ENCODE results near the gene VDAC2.
"Not testable (repeated sequence)": the region's sequence is repeated elsewhere in the genome, so short reads cannot be mapped to it uniquely, and the experiment has no call there.

The VDAC2 gene, protein sequence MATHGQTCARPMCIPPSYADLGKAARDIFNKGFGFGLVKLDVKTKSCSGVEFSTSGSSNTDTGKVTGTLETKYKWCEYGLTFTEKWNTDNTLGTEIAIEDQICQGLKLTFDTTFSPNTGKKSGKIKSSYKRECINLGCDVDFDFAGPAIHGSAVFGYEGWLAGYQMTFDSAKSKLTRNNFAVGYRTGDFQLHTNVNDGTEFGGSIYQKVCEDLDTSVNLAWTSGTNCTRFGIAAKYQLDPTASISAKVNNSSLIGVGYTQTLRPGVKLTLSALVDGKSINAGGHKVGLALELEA

DNA sequence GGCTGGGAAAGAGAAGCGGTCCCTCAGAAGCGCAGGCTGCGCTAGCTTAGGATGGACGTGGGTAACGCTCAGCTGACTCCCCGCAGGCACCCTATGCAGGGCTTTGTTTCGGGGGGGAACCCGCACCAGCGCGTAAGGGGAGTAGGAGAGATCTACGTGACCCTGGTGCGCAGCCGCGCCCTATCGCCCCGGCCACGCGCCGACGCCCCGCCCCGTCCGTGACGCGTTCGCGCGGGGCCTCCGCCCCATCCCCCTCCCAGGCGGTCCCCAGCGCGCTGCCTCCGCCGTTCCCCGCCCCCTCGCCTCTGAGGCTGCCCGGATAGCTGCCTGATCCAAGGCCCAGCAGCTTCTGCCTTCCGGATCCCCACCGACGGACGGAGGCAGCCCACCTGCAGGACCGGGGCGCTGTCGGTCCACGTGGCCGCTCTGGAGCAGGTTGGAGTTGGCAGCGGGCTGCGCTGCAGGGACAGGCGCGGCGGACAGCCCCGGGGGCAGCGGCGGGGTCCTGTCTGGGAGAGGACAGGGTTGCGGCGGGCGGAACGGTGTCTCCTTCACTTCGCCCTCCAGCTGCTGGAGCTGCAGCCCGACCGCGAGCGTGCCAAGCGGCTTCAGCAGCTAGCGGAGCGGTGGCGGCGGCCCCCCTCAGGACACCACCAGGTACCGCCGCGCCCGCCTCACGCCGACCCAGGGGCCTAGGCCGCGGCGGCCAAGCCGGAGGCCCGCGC lies at the start of gene VDAC2:
Gene VDAC2 (plus strand): TSS at position 515 of the 725 bp plus-strand sequence. CDS start 363 bp downstream, outside the sequence.
- peak; percentile 72 to 84 for DNase-seq

DNA sequence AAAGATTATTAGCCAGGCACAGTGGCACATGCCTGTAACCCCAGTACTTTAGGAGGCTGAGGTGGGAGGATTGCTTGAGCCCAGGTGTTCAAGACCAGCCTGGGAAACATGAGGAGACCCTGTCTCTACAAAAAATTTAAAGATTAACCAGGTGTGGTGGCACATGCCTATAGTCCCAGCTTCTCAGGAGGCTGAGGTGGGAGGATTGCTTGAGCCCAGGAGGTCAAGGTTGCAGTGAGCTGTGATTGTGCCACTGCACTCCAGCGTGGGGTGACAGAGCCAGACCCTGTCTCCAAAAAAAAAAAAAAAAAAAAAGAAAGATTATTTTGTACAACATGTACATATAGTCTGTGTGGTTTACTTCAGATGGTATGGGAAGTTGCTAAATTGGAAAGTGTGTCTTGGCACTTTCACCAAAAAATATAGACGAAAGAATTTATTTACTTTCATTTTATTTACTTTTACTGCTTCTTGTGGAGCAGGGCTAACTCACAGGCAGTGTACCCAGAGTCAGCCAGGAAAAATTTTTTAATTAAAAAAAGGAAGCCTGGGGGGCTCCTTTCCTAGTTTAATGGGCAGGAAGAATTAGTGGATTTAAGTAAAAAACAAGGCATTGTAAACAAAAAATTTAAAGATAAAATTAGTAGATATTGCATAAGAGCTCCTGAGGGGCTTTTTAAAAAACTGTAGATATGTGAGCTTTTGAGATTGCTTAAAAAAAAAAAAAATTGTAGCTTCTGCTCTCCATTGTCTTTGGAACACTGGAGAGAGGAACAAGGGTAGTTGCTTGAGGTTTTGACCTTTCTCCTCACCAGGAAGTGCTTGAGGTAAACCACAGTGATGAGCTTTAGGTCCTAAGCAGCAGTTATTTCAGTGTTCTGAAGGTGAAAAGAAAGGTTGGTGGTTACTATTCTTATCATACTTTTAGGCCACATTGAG lies 44.6 kb upstream of the VDAC2 start:
- no peak for DNase-seq

DNA sequence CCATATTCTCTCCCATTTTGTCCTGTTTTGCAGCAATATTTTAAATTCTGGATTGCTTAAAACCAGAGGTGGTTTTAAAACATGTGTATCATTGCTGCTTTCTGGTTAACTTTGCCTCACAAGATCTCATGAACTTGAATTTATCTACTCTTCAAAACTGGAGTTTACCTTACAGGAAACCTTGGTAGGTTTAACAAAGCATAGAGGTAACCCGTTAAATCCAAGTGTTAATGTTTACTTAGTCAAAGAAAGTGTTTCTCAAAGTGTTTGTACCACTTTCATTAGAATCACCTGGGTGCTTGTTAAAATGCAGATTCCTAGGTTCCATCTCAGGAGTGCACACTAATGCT lies 44.0 kb upstream of the VDAC2 start:
- DNase-seq = no peak

DNA sequence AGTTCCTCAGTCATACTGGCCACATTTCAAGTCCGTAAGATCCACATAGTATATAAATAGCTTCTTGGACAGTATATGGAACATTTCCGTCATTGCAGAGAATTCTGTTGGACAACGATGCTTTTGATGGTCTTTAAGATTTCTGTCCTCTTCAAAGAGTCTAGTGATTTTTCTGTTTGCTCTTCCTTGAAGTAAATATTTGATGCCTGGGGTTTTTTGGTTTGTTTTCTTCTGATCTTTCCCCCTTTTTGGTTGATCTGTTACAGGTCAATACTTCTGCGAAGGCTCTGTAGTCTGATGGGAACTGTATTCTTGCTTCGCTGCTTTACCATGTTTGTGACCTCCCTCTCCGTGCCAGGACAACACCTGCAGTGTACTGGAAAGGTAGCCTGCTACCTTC lies 42.3 kb upstream of the VDAC2 start:
- no peak for DNase-seq

DNA sequence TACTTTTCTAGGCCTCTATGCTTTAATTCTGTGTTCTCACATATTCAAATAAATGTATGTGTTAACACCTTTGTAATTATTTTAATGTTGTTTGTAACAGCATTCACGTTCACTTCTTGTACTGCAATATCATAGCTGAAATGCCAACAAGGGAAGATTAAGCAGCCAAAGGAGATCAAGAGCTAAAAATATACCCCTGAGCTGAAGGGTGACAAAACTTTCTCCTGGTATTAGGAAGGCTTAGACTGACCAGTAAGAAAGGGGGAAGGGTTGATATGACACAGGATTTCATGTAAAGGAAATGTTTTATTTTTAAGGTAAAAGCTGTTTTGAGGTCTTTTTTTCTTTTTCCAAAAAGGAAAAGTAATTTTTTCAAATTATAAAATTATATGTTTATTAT lies 40.4 kb upstream of the VDAC2 start:
- no peak for DNase-seq

DNA sequence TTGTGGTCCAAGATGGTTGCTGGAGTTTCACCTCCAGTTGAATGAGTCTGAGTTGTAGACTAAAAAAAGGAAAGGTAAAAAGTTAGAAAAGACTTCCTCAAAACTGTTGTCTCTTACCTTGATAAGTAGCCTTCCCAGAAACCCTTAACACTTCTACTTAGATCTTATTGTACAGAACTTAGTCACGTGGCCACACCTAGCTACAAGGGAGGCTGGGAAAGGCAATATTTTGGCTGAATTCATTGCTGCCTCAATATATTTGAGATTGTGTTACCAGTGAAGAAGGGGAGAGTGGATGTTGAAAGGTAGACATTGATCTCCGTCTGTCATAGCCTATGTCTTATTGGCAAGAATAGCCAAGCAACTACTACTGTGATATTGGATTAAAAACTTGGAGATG lies 35.5 kb upstream of the VDAC2 start:
- DNase-seq = no peak

DNA sequence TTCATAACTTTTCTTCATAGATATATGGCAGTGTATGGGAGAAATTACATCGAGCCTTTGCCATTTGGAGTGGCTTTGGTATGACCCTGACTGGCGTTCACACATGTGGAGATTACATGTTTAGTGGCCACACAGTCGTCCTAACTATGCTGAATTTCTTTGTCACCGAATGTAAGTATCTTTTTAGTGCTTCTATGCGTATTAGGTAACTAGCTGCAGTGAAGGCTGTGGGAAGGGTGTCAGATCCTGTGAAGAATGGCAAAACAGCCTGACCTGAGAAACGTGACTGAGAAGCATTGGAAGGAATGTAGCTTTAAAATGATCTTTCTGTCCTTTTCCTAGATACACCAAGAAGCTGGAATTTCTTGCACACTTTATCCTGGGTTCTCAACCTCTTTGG lies 34.5 kb upstream of the VDAC2 start:
- no peak for DNase-seq

DNA sequence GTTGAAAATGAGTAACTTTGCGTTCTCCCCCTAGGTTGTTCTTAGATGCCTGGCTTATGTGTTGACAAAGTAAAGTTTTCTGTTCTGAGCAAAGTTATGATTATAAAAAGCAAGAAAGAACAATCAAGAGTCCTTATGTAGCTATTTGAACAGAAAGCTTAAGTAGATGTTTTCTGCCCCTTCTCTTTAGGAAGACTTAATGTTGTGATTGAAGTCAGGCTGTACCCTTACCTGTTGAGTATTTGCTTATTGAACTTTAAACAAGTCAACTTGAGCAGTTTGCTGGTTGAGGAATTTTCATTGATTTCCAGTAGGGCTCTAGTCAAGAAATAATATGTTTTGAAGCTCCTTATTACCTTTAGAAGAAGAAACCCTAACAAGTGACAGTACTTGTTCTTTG lies 33.9 kb upstream of the VDAC2 start:
- no peak for DNase-seq

DNA sequence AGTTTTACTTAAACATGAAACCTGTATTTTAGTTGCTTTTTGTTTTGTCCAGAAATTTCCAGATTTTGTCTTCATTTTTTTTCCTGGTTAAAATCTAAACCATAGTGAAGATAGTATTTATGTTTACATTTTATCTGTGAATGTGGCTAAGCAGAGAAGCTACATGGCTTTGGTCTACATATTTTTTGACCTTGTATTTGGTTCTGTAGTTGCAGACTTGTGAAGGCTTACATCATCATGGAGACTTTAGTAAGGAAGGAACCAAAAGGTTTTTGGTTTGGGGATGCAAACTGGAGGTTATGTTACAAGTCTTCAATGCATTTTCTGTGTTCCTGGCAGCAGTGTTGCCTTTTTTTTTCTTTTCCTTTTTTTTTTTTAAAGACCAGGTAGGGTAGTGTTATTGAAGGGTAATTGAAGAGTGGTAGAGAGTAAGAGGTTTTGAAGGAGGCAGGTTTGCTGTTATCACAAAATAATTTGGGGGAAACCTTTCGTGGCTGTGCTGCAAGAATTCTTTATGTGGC lies 30.9 kb upstream of the VDAC2 start:
- no peak for DNase-seq

DNA sequence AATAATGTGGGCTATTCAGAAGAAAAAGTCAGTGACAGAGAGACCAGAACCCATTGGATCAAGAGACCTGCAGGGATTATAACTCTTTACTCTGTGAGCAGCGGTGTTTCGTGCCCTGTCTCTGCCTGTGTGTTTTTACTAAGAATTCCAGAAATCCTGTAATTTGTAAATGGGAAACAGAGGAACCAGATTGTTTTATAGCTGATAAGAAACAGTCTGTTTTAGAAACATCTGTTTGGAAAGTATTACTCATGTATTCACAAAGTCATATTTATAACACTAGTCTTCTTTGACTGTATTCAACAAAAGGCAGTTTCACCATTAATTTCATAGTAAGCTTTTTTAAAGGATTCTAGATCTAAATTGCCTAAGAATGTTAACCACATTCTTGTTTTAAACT lies 30.0 kb upstream of the VDAC2 start:
- DNase-seq = no peak

DNA sequence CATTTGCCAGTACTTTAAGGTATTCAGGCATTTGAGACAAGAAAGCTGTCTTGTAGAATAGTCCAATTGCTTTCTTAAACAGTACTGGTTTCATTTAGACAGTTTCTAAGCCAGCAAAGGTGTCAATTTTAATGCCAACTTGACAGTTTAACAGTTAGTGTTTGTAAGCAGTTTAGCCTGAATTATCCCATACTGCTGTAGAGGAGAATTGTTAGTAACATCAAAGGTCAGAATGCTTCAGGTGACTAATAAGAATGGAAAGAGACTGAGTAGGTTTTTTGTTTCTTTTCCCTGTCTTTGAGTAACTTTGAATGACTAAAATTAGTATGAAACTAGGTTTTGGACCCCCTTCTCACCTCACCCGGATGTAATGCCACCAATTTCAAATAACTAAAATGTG lies 29.5 kb upstream of the VDAC2 start:
- DNase-seq = no peak

DNA sequence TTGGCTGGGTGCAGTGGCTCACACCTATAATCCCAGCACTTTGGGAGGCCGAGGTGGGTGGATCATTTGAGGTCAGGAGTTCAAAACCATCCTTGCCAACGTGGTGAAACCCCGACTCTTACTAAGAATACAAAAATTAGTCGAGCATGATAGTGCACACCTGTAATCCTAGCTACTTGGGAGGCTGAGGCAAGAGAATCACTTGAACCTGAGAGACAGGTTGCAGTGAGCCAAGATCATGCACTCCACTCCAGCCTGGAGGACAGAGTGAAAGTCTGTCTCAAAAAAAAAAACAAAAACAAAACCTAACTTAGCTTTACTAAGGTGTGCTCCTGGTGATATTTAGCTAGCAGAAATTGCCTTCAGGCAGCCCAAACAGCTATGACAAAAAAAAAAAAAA lies 24.3 kb upstream of the VDAC2 start:
- DNase-seq = no peak

DNA sequence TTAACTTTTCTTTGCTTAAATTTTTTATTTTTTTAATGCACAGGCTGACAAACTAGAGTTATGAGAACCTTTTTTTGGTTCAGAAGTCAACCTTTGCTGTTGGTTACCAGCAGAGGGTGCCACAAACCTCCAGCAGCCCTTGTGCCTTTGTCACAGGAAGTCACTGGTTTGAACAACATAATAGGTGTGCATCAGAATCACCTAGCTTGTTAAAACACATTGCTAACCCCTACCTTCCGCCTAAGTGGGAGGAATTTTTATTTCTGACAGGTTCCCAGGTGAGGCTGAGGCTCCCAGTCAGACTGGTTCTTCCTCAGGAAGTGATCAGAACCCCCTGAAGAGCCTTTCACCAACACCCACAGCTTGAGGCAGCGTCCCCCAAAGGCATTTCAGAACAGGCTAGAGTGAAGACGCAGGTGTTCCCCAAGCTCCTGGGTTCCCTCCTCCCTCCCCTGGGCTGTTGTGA lies 22.6 kb upstream of the VDAC2 start:
- peak; percentile 30 to 66 for DNase-seq

DNA sequence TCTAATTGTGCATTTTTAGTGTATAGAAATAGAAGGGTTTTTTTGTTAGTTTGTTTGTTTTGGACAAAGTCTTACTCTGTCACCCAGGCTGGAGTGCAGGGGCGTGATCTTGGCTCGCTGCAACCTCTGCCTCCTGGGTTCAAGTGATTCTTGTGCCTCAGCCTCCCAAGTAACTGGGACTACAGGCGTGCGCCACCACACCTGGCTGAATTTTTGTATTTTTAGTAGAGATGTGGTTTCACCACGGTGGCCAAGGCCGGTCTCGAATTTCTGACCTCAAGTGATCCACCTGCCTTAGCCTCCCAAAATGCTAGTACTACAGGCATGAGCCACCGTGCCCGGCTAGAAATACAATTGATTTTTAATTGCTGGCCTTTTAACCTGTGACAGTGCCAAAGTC lies 22.1 kb upstream of the VDAC2 start:
- not testable (repeated sequence) for DNase-seq

DNA sequence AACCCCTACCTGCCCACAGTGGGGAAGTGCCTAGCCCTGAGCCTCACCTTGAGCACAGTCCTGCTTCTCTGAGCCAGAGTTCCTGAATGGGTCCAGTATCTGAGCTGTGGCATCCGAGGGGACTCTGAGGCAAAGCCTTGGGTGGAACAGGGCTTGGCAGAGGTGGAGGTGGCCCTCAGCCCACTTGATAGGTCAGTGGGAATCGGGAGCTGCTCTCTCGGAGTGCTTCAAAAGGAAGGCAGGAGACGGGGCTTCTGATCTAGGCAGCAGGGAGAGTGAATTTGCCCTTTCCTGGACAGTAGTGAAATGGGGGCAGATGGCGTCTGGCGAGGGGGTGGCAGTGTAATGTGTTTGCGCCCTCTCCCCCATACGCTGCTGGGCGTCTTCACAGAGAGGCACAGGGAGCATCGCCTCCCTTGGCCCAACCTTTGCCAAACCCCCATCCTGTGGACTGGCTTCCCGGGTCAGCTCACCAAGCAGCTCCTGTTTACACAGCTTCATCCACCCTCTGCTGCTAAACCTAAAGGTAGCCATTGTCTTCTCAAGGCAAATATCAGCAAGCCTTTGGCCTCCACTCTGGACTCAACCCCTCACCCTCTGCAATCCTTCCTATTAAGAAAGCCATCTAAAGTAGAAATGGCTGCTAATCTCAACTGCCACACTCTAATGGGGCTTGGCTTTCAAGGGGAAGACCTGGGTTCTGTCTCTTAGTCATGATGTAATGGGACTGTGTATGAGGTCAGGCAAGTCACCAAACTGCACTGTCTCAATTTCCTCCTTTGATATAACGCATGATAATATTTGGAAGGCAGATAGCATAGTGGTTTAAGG lies 21.1 kb upstream of the VDAC2 start:
- DNase-seq = no peak

DNA sequence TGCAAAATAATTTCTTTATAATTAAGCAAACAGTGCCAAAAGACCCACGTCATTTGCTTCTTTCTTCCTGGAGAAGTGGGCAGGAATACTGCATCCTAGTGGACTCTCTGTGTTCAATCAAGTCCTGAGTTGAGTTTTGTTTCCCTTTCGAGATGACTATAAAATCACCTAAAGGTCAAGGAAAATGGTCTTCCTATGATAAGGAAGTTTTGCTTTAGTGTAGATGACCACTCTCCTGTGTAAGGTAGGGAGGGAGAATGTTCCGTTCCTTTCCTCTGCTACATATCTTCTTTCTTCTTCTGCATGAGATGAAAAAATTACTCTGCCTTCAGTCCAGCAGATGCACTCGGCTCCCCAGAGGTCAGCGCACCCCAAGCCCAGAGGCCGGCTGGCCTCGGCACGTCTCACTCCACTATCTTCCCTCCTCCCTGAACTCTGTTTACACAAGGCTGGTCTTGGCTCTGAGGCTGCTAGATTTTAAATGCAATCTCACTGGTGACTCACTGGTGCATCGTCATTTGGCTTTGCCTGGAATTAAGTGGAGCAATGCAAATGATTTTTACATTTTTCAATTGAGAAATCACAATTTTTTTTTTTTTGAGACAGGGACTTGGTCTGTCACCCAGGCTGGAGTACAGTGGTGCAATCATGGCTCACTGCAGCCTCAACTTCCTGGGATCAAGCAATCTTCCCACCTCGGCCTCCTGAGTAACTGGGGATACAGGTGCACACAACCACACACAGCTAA lies 18.6 kb upstream of the VDAC2 start:
- DNase-seq = no peak

DNA sequence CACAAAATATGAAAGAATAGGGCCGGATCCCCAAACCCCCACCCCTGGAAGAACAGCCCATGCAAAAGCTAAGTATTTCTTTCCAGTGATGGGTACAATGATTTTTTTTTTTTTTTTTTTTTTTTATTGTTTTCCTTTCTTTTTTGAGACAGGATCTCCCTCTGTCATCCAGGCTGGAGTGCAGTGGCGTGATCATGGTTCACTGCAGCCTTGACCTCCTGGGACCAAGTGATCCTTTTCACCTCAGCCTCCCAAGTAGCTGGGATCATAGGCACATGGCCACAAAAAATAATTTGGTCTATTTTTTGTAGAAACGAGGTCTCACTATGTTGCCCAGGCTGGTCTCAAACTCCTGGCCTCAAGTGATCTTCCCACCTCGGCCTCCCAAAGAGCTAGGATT lies 16.0 kb upstream of the VDAC2 start:
- DNase-seq = not testable (repeated sequence)

DNA sequence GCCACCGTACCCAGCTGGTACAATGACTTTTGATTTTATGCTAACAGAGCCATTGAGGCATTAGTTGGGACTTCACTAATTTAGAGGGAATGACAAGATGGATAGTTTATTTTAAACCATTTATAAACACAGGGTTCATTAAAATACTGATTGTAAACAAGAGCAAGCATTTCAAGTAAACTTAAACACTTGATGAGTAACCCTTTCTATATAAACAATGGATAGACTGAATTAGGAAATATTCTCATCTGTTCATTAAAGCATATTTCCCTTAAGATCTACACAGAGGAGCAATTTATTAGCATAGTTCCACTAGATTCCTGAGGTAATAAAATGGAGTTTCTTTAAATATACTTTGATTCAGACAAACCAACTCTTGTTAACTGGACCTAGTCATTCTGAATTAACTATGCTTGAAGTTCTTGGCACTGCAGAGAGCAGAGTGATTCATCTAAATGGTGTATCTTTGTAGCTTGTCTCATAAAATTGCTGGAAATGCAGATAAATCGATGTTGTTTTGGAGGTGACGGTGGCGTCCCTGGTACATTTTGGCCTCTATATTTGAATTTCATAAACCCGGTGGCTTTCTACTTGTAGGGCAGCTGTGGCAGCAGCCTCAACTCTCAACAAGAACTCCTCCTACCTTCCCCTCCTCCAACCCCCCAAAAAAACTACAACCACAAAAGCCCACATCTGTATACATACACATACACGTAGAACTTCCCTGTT lies 15.4 kb upstream of the VDAC2 start:
- no peak for DNase-seq

DNA sequence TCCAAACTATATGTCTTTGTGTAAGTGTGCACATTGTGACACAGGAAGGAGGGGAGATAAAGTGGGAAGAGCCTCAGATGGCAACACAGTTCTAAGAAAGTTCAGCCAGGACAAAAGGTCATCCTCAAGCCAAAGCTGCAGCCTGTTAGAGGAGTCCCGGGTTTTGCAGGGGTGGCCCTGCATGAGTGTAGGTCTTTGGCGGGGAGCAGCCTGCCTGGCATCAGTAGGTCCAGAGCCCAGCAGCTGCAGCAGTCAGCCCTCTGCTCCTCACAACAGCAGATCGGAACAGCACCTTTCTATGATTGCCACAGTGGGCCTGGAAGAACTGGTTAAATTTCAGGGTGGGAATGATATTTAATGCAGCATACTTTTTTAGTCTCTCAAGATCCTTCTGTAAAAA lies 13.5 kb upstream of the VDAC2 start:
- no peak for DNase-seq

DNA sequence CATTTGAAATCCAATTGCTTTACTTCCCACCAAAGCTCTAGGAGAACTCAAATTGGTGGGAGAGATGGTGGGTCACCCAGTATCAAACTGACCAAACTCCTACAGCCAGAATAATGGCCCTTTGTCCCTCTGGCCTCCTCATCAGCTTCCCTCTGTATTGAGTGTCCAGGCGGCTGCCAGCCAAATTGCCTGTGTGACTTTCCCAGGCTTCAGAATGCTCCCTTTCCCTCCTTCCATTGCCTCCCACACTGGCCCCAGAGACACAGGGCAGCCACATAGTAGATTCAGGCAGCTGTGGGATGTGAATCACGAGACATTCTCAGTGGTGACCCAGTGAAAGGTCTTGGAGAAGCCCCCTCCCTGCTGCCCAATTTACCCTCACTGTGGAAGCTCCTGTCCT lies 12.7 kb upstream of the VDAC2 start:
- DNase-seq = no peak

DNA sequence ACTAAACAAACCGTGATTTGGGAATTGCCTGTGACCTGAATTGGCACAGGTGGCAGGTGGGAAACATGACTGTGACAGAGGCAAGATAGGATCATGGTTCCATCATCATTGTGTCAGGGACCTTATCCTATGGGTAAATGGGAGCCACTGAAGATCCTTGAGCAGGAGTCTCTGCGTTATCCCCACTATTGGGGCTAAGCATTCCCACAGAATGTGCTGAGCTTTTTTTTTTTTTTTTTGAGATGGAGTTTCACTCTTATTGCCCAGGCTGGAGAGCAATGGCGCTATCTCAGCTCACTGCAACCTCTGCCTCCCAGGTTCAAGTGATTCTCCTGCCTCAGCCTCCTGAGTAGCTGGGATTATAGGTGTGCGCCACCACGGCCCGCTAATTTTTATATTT lies 10.6 kb upstream of the VDAC2 start:
- not testable (repeated sequence) for DNase-seq
